LNCAP (cell line): Measurements from ENCODE around the gene TBC1D1.

Experiments
- CTCF ChIP-seq: fragments of 450-650 bp; IDR thresholded peaks from 2 replicates; pipeline ENCODE4 v1.5.1; 2017; ENCODE audit warnings: mild to moderate bottlenecking

TBC1D1 gene, protein sequence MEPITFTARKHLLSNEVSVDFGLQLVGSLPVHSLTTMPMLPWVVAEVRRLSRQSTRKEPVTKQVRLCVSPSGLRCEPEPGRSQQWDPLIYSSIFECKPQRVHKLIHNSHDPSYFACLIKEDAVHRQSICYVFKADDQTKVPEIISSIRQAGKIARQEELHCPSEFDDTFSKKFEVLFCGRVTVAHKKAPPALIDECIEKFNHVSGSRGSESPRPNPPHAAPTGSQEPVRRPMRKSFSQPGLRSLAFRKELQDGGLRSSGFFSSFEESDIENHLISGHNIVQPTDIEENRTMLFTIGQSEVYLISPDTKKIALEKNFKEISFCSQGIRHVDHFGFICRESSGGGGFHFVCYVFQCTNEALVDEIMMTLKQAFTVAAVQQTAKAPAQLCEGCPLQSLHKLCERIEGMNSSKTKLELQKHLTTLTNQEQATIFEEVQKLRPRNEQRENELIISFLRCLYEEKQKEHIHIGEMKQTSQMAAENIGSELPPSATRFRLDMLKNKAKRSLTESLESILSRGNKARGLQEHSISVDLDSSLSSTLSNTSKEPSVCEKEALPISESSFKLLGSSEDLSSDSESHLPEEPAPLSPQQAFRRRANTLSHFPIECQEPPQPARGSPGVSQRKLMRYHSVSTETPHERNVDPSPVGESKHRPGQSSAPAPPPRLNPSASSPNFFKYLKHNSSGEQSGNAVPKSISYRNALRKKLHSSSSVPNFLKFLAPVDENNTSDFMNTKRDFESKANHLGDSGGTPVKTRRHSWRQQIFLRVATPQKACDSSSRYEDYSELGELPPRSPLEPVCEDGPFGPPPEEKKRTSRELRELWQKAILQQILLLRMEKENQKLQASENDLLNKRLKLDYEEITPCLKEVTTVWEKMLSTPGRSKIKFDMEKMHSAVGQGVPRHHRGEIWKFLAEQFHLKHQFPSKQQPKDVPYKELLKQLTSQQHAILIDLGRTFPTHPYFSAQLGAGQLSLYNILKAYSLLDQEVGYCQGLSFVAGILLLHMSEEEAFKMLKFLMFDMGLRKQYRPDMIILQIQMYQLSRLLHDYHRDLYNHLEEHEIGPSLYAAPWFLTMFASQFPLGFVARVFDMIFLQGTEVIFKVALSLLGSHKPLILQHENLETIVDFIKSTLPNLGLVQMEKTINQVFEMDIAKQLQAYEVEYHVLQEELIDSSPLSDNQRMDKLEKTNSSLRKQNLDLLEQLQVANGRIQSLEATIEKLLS (N-terminal part only)

DNA sequence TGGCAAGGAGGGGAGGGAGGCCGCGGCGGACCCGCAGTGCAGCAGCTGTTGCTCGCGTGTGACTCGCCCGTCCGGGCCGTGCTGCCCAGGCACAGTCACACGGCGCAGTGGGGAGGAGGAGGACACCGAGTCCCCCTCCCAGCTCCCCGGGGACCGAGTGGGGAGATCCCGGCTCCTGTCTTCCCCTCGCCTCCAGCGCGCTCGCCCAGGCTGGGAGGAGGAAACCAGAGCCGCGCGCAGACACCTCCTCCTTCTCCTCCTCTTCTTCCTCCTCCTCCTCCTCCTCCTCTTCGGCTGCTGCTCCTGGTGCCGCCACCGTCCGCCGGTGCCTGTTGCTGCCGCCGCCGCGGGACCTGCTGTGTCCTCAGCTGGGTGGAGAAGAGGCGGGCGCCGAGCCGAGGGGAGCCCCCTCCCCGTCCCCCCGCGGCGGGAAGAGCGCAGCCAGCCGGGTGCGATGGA, at the start of gene TBC1D1:
Gene TBC1D1 (plus strand): TSS at position 284 of the 459 bp plus-strand sequence. CDS start 11,012 bp downstream, outside the sequence.
- TF ChIP-seq CTCF = no peak

GRCh38 chr4:37844204-37844603, 46.7 kb upstream of the TBC1D1 start:
- no peak for TF ChIP-seq CTCF

DNA sequence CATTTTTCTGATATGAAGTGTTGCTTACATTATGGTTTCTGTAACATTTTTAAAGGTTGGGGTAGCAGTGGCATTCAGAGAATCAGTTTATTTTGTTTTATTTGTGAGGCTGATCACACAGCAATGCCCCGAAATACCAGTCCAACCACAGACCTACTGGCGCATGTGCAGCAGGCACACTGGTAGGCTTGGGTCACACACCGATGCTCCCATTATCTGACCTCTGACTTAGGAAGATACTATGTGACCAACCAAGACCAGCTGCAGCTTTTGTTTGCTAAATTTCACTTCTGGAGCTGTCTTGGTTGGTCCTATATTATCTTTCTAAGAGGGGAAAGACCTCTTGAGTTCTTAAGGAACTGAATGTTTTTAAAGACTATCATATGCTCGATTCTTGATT, 45.7 kb upstream of the TBC1D1 start:
- TF ChIP-seq CTCF = no peak

DNA sequence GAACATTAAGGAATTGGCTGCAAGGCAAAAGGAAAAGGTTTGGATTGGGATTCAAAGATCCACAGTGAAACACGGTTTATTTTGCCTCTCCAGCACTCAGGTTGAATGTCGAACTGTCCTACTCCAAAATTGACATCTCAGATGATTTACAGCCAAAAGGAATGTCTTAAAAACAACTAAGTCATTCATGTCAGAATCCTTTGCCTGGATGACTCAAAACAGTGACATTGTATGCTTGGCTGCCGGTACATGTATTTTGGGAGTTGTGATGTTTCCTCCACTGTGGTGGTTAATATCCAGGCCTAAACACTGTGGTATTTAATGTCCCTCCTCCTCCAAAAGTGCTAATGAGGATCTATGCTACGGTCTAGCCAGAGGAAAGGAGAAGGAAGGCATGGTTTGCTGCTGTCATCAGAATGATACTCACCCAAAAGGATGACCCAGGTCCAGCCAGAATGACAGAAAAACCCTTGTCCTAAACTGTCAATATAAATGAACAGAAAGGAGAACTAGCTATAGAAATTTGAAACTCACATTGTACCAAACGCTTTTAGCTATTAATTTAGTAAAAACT, 43.5 kb upstream of the TBC1D1 start:
- TF ChIP-seq CTCF = no peak

- no peak for TF ChIP-seq CTCF
Observed at GRCh38 chr4:37852376-37852775, 38.5 kb upstream of the TBC1D1 start.

GRCh38 chr4:37858112-37858511, 32.8 kb upstream of the TBC1D1 start:
- TF ChIP-seq CTCF = no peak

DNA sequence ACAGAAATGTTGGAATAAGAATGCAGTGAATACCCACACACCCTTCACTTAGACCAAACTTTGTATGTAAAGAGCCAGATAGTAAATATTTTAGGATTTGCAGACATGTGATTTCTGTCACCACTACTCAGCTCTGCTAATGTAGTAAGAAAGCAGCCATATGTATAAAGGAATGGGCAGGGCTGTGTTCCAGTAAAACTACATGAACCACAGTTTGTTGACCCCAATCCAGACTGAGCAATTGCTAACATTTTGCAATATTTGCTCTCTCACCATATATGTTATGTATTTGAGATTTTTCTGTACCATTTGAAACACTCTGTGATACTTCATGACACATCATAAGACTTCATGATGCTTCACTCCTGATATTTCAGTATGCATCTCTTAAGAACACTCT, 32.0 kb upstream of the TBC1D1 start:
- TF ChIP-seq CTCF = no peak
